ENCODE results near the gene CD84.

GRCh38 chr1:160597705-160598104, 18.4 kb upstream of the CD84 start:
- TF ChIP-seq CTCF (IDR thresholded peaks at IDR 0.05) = no peak
- TF ChIP-seq POLR2A (IDR thresholded peaks at IDR 0.05) = no peak

Data from right lobe of liver (tissue), 4 donors.